Endothelial cell (in vitro differentiated cells): ENCODE measurements around the gene ANAPC5. TPM values are rescaled to one million over a fixed set of nuclear protein-coding genes. Genes with fewer than 3 reads are reported as not detected.

Experiments
- DNase-seq: peaks from one replicate; pipeline ENCODE4 v3.0.0; 2021; ENCODE audit warnings: low spot score
- H3K27ac Mint-ChIP-seq: one replicate; pipeline ENCODE4 v1.8.0; 2021; ENCODE audit warnings: mixed read lengths, inconsistent platforms; ENCODE audit not compliant: unreplicated experiment
- H3K27me3 Mint-ChIP-seq: one replicate; pipeline ENCODE4 v1.8.0; 2021; ENCODE audit warnings: mild to moderate bottlenecking, moderate library complexity, mixed read lengths, inconsistent platforms; ENCODE audit not compliant: unreplicated experiment
- H3K36me3 Mint-ChIP-seq: one replicate; pipeline ENCODE4 v1.8.0; 2021; ENCODE audit warnings: mild to moderate bottlenecking, low read depth, mixed read lengths, inconsistent platforms; ENCODE audit not compliant: unreplicated experiment
- H3K4me1 Mint-ChIP-seq: one replicate; pipeline ENCODE4 v1.8.0; 2021; ENCODE audit warnings: mild to moderate bottlenecking, mixed read lengths, inconsistent platforms; ENCODE audit not compliant: unreplicated experiment
- H3K4me3 Mint-ChIP-seq: one replicate; pipeline ENCODE4 v1.8.0; 2021; ENCODE audit warnings: mild to moderate bottlenecking, mixed read lengths, inconsistent platforms; ENCODE audit not compliant: unreplicated experiment
- H3K9me3 Mint-ChIP-seq: one replicate; pipeline ENCODE4 v1.8.0; 2021; ENCODE audit warnings: mixed read lengths, inconsistent platforms; ENCODE audit not compliant: unreplicated experiment
- CTCF ChIP-seq: fragments of 200-600 bp; sonication (generic); IDR thresholded peaks from one replicate; pipeline ENCODE4 v1.5.0; 2021; ENCODE audit warnings: antibody characterized with exemption; ENCODE audit not compliant: unreplicated experiment
- total RNA-seq: library from RNA; stranded (reverse); fragmentation: NEBNext Ultra II Directional; extraction: Animal tissue kit (Norgen Biotek cat#: 25700); gene quantifications from one replicate; pipeline ENCODE4 v1.2.1, GENCODE V29; 2021; ENCODE audit not compliant: unreplicated experiment

Gene ANAPC5
- total RNA-seq, 1 donor from 2014 or later: 68.7 TPM

- H3K4me3 Mint-ChIP-seq: no peak overlapping the region
- no peaks in the 10 kb centered on the region for H3K9me3 Mint-ChIP-seq
- H3K27me3 Mint-ChIP-seq: no peaks in the 10 kb centered on the region
- no peaks in the 10 kb centered on the region for H3K36me3 Mint-ChIP-seq
- H3K27ac Mint-ChIP-seq: no peak overlapping the region
- peaks cover 2% of the 10 kb centered on the region for H3K4me1 Mint-ChIP-seq
- no peak for TF ChIP-seq CTCF
- no peak for DNase-seq
These were observed 5.9 kb upstream of the ANAPC5 start for GRCh38 chr12:121358073-121358472.

GRCh38 chr12:121357331-121357730 is 5.1 kb upstream of the ANAPC5 start:
- H3K36me3 Mint-ChIP-seq: no peaks in the 10 kb centered on the region
- H3K9me3 Mint-ChIP-seq: no peaks in the 10 kb centered on the region
- no peak for DNase-seq
- H3K4me3 Mint-ChIP-seq: no peak overlapping the region
- no peak for TF ChIP-seq CTCF
- H3K27me3 Mint-ChIP-seq: peaks cover 2% of the 10 kb centered on the region
- peaks cover 5% of the 10 kb centered on the region for H3K4me1 Mint-ChIP-seq
- no peak overlapping the region for H3K27ac Mint-ChIP-seq

GRCh38 chr12:121356657-121357056 is 4.4 kb upstream of the ANAPC5 start:
- no peak for DNase-seq
- no peak for TF ChIP-seq CTCF

GRCh38 chr12:121355818-121356217 is 3.6 kb upstream of the ANAPC5 start:
- DNase-seq: no peak
- Mint-ChIP-seq H3K27me3 (peaks cover 2% of the 10 kb centered on the region), H3K4me3 (no peak overlapping the region), H3K9me3 (no peaks in the 10 kb centered on the region), H3K27ac (no peak overlapping the region), H3K36me3 (no peaks in the 10 kb centered on the region), H3K4me1 (peaks cover 8% of the 10 kb centered on the region)
- no peak for TF ChIP-seq CTCF

More at GRCh38 chr12:121356657-121357056, 4.4 kb upstream of the ANAPC5 start:
- Mint-ChIP-seq H3K27ac (no peak overlapping the region), H3K27me3 (peaks cover 2% of the 10 kb centered on the region), H3K36me3 (no peaks in the 10 kb centered on the region), H3K4me3 (no peak overlapping the region), H3K9me3 (no peaks in the 10 kb centered on the region), H3K4me1 (peaks cover 7% of the 10 kb centered on the region)

- no peaks in the 10 kb centered on the region for H3K9me3 Mint-ChIP-seq
- H3K27ac Mint-ChIP-seq: peak overlapping the region; percentile 99
These were observed 439 bp upstream of the ANAPC5 start for GRCh38 chr12:121352682-121353018.

More at GRCh38 chr12:121352682-121353018, 439 bp upstream of the ANAPC5 start:
- Mint-ChIP-seq H3K4me3 (peak overlapping the region; percentile 96), H3K27me3 (peaks cover 2% of the 10 kb centered on the region), H3K36me3 (no peaks in the 10 kb centered on the region), H3K4me1 (peaks cover 9% of the 10 kb centered on the region)
- TF ChIP-seq CTCF: no peak
- DNase-seq: no peak
